Endodermal cell (in vitro differentiated cells): ENCODE measurements around the gene GAREM2. TPM values are rescaled to one million over a fixed set of nuclear protein-coding genes. Genes with fewer than 3 reads are reported as not detected.

ENCODE experiments used
- DNase-seq: peaks from one replicate; pipeline ENCODE4 v3.0.0-alpha.2; 2017
- H3K27ac ChIP-seq: 2 replicates; pipeline ENCODE4 v1.5.1; 2013; ENCODE audit warnings: mild to moderate bottlenecking, low read depth, low read length, moderate library complexity
- H3K27me3 ChIP-seq: 2 replicates; pipeline ENCODE4 v1.6.1; 2013; ENCODE audit warnings: mild to moderate bottlenecking, low read length, moderate library complexity; ENCODE audit not compliant: insufficient read depth, control insufficient read depth, poor library complexity, severe bottlenecking
- H3K36me3 ChIP-seq: 2 replicates; pipeline ENCODE4 v1.7.0; 2013; ENCODE audit warnings: mild to moderate bottlenecking, low read length, moderate library complexity; ENCODE audit not compliant: control insufficient read depth, insufficient read depth
- H3K4me1 ChIP-seq: one replicate; pipeline ENCODE4 v1.7.0; 2013; ENCODE audit warnings: low read length; ENCODE audit not compliant: control insufficient read depth, insufficient read depth
- H3K4me3 ChIP-seq: 2 replicates; pipeline ENCODE4 v1.5.1; 2013; ENCODE audit warnings: mild to moderate bottlenecking, low read length, moderate library complexity
- H3K9ac ChIP-seq: 2 replicates; pipeline ENCODE4 v1.6.1; 2013; ENCODE audit warnings: mild to moderate bottlenecking, low read length, moderate library complexity; ENCODE audit not compliant: poor library complexity, severe bottlenecking; ENCODE audit errors: extremely low read depth
- H3K9me3 ChIP-seq: 2 replicates; pipeline ENCODE4 v1.6.1; 2013; ENCODE audit warnings: mild to moderate bottlenecking, low read length, moderate library complexity; ENCODE audit not compliant: control insufficient read depth
- H3K27ac Mint-ChIP-seq: 2 replicates; pipeline ENCODE4 v1.8.0; 2020; ENCODE audit warnings: mixed read lengths
- H3K27me3 Mint-ChIP-seq: 2 replicates; pipeline ENCODE4 v1.8.0; 2021; ENCODE audit warnings: mild to moderate bottlenecking, mixed read lengths; ENCODE audit not compliant: insufficient read depth
- H3K36me3 Mint-ChIP-seq: 2 replicates; pipeline ENCODE4 v1.8.0; 2020; ENCODE audit warnings: low read depth, mixed read lengths
- H3K4me1 Mint-ChIP-seq: 2 replicates; pipeline ENCODE4 v1.8.0; 2020; ENCODE audit warnings: mixed read lengths
- H3K4me3 Mint-ChIP-seq: 2 replicates; pipeline ENCODE4 v1.8.0; 2020; ENCODE audit warnings: mild to moderate bottlenecking, moderate library complexity, mixed read lengths
- H3K9me3 Mint-ChIP-seq: 2 replicates; pipeline ENCODE4 v1.8.0; 2020; ENCODE audit warnings: mild to moderate bottlenecking, mixed read lengths
- WGBS, 2 experiments: methylation state at CpG; one replicate each; pipeline versions ENCODE4 v1.1.5 to v1.1.7; 2013; ENCODE audit warnings: missing lambda C conversion rate in 2 of 2, mixed read lengths in 1 of 2; ENCODE audit not compliant: insufficient coverage in 1 of 2, insufficient read length in 1 of 2; 5-methylcytosine and 5-hydroxymethylcytosine counted together
- total RNA-seq, 2 donors: library from RNA; stranded (reverse); fragmentation: NEBNext Ultra II Directional in 1 of 2; extraction: Animal tissue kit (Norgen Biotek cat#: 25700) in 1 of 2; gene quantifications; 2 replicates in 1 of 2; 3 replicates in 1 of 2; pipeline ENCODE4 v1.2.1, GENCODE V29; 2021
- TF ChIP-seq, protein P1 (sequence below): fragments of 200-600 bp; sonication (generic); conservative IDR thresholded peaks from 2 replicates; pipeline ENCODE4 v1.5.0; 2021; ENCODE audit warnings: antibody characterized with exemption, mild to moderate bottlenecking

GAREM2 gene
- total RNA-seq, 2 donors from 2014 or later, result 6.0 to 8.1 TPM

DNA sequence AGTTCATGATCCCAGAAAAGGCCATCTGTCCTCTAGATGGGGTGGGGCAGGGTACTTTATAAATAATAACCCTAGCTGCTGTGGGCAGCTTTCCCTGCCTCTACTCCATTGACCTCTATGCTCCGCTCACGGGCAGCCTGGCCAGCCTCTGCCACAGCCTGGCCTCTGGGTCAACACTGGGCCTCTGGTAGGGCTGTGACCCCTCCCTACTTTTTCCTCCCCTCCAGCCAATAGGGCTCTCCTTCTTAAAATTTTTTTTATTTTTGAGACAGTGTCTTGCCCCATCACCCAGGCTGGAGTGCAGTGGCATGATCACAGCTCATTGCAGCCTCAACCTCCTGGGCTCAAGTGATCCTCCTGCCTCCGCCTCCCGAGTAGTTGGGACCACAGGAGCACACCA lies 4.1 kb upstream of the GAREM2 start:
- 82 to 90% methylated on average over 2 to 4 of the region's 4 CpGs for WGBS, 2 experiments
- H3K36me3 Mint-ChIP-seq, result no peaks in the 10 kb centered on the region

DNA sequence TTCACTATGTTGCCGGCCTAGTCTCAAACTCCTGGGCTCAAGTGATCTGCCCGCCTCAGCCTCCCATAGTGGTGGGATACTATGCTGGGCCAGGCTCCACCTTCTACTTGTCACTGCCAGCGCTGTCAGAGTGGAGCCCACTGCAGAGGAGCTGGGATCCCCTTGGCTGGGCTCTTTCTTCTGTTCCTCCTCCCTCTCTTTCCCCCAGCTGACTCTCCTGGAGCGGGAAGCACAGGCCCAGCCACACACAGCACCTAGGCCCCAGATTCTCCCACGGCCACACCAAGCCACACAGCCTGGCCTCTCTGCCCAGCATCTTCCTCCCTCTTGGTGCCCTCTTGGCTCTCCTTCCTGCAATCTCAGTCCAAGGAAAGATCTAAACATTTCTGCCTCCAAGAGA lies 3.7 kb upstream of the GAREM2 start:
- Mint-ChIP-seq H3K27ac (no peak overlapping the region), H3K27me3 (peaks cover 31% of the 10 kb centered on the region), H3K4me1 (peaks cover under 1% of the 10 kb centered on the region), H3K9me3 (peaks cover 2% of the 10 kb centered on the region), H3K4me3 (no peak overlapping the region), H3K36me3 (no peaks in the 10 kb centered on the region)
- WGBS, 2 experiments, result 96% methylated on average over 5 of the region's 5 CpGs; no CpG with 5 or more reads in 1 of the 2 experiments
- DNase-seq, result peak; percentile 40
- Histone ChIP-seq H3K4me3 (no peak overlapping the region), H3K36me3 (no peaks in the 10 kb centered on the region), H3K27me3 (peaks cover 14% of the 10 kb centered on the region), H3K9me3 (no peaks in the 10 kb centered on the region), H3K27ac (no peak overlapping the region), H3K9ac (no peak overlapping the region), H3K4me1 (no peaks in the 10 kb centered on the region)
- TF ChIP-seq, protein P1, sequence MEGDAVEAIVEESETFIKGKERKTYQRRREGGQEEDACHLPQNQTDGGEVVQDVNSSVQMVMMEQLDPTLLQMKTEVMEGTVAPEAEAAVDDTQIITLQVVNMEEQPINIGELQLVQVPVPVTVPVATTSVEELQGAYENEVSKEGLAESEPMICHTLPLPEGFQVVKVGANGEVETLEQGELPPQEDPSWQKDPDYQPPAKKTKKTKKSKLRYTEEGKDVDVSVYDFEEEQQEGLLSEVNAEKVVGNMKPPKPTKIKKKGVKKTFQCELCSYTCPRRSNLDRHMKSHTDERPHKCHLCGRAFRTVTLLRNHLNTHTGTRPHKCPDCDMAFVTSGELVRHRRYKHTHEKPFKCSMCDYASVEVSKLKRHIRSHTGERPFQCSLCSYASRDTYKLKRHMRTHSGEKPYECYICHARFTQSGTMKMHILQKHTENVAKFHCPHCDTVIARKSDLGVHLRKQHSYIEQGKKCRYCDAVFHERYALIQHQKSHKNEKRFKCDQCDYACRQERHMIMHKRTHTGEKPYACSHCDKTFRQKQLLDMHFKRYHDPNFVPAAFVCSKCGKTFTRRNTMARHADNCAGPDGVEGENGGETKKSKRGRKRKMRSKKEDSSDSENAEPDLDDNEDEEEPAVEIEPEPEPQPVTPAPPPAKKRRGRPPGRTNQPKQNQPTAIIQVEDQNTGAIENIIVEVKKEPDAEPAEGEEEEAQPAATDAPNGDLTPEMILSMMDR, result no peak

More for the DNA sequence above, 4.1 kb upstream of the GAREM2 start:
- Histone ChIP-seq H3K9ac (no peak overlapping the region), H3K27me3 (peaks cover 10% of the 10 kb centered on the region), H3K4me3 (no peak overlapping the region), H3K4me1 (no peaks in the 10 kb centered on the region), H3K9me3 (no peaks in the 10 kb centered on the region), H3K27ac (no peak overlapping the region), H3K36me3 (no peaks in the 10 kb centered on the region)
- H3K4me1 Mint-ChIP-seq, result no peaks in the 10 kb centered on the region
- no peak overlapping the region for H3K27ac Mint-ChIP-seq
- DNase-seq, result peak; percentile 29
- peaks cover 26% of the 10 kb centered on the region for H3K27me3 Mint-ChIP-seq
- H3K9me3 Mint-ChIP-seq, result peaks cover 2% of the 10 kb centered on the region
- H3K4me3 Mint-ChIP-seq, result no peak overlapping the region
- TF ChIP-seq, protein P1, result no peak

- DNase-seq, result peak; percentile 45
- no peaks in the 10 kb centered on the region for H3K36me3 ChIP-seq
- no peaks in the 10 kb centered on the region for H3K4me1 ChIP-seq
- Mint-ChIP-seq H3K27ac (no peak overlapping the region), H3K36me3 (no peaks in the 10 kb centered on the region), H3K4me3 (no peak overlapping the region), H3K4me1 (peaks cover 3% of the 10 kb centered on the region), H3K27me3 (peaks cover 37% of the 10 kb centered on the region), H3K9me3 (peaks cover 2% of the 10 kb centered on the region)
- H3K9ac ChIP-seq, result no peak overlapping the region
- TF ChIP-seq, protein P1, result no peak
- peaks cover 20% of the 10 kb centered on the region for H3K27me3 ChIP-seq
- no peak overlapping the region for H3K27ac ChIP-seq
- H3K4me3 ChIP-seq, result no peak overlapping the region
- WGBS, 2 experiments, result 83 to 86% methylated on average over 6 to 13 of the region's 14 CpGs
- no peaks in the 10 kb centered on the region for H3K9me3 ChIP-seq
These were observed 3.0 kb upstream of the GAREM2 start for GRCh38 chr2:26169681-26170414.
